ENCODE data around the gene FDX2. TPM values are rescaled to one million over a fixed set of nuclear protein-coding genes. Genes with fewer than 3 reads are reported as not detected.

FDX2 gene
- total and polyA plus RNA-seq, 2 experiments from 2014 or later, result 28.7 to 35.0 TPM

DNA sequence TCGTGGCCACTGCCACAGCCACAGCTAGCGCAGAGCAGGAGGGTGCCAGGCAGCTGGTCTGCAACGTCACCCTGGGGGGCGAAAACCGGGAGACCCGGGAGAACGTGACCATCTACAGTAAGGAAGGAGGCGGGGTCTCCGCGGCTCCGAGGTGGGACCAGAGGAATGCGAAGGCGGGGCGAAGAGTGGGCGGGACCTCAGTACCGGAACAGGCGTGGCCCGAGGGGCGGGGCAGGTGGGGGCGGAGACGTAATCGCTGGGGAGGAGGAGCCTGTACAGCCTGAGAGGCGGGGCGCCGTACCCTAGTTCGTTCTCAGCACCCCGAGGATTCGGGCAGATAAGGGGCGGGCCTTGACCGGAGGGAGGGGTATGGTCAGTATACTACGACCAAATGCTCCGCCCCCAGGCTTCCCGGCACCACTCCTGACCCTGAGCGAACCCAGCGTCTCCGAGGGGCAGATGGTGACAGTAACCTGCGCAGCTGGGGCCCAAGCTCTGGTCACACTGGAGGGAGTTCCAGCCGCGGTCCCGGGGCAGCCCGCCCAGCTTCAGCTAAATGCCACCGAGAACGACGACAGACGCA is 23.5 kb downstream of the FDX2 start (continued):
- TF ChIP-seq, protein P1, sequence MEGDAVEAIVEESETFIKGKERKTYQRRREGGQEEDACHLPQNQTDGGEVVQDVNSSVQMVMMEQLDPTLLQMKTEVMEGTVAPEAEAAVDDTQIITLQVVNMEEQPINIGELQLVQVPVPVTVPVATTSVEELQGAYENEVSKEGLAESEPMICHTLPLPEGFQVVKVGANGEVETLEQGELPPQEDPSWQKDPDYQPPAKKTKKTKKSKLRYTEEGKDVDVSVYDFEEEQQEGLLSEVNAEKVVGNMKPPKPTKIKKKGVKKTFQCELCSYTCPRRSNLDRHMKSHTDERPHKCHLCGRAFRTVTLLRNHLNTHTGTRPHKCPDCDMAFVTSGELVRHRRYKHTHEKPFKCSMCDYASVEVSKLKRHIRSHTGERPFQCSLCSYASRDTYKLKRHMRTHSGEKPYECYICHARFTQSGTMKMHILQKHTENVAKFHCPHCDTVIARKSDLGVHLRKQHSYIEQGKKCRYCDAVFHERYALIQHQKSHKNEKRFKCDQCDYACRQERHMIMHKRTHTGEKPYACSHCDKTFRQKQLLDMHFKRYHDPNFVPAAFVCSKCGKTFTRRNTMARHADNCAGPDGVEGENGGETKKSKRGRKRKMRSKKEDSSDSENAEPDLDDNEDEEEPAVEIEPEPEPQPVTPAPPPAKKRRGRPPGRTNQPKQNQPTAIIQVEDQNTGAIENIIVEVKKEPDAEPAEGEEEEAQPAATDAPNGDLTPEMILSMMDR (conservative IDR thresholded peaks at IDR 0.05; ENCODE audit: low read depth in 2 of 2), result no peak

GRCh38 chr19:10291554-10292205 is 24.1 kb downstream of the FDX2 start:
- H3K27ac ChIP-seq (ENCODE audit: low read depth), result no peak overlapping the region
- H4K20me1 ChIP-seq (replicated peaks; ENCODE audit: insufficient read depth), result no peaks in the 10 kb centered on the region; the same call in 1 of the 2 replicates

GRCh38 chr19:10290876-10291553 is 24.8 kb downstream of the FDX2 start:
- Mint-ChIP-seq H3K36me3 (ENCODE audit: low read depth) (no peaks in the 10 kb centered on the region), H3K9me3 (peaks cover 3% of the 10 kb centered on the region; the same call in 1 of the 3 replicates), H3K4me1 (peaks cover 38% of the 10 kb centered on the region), H3K4me3 (peak overlapping the region; percentile 77), H3K27me3 (ENCODE audit: insufficient read depth, low read depth, poor library complexity) (peaks cover 98% of the 10 kb centered on the region), H3K27ac (no peak overlapping the region)
- H3K9me2 ChIP-seq (ENCODE audit: insufficient read depth), result no peaks in the 10 kb centered on the region
- H4K20me1 ChIP-seq (replicated peaks; ENCODE audit: insufficient read depth), result no peaks in the 10 kb centered on the region; the same call in 1 of the 2 replicates
- peak overlapping the region; percentile 98 for H2AFZ ChIP-seq
- H3K27me3 ChIP-seq (ENCODE audit: insufficient read depth), result peaks cover 100% of the 10 kb centered on the region
- peak overlapping the region; percentile 94 for H3K4me2 ChIP-seq
- no peak overlapping the region for H3K27ac ChIP-seq (ENCODE audit: low read depth)
- peaks cover 24% of the 10 kb centered on the region for H3K4me1 ChIP-seq (ENCODE audit: insufficient read depth)
- H3K79me2 ChIP-seq (replicated peaks; ENCODE audit: insufficient read depth), result no peaks in the 10 kb centered on the region
- ATAC-seq (peak; percentile 3), DNase-seq (ENCODE audit: low spot score) (peak; percentile 76)
- no peaks in the 10 kb centered on the region for H3K36me3 ChIP-seq (ENCODE audit: insufficient read depth)
- H3F3A ChIP-seq (replicated peaks; ENCODE audit: low read depth), result peaks cover 24% of the 10 kb centered on the region; the same call in 1 of the 2 replicates
- peak overlapping the region; percentile 71 for H3K4me3 ChIP-seq
- no peak for TF ChIP-seq STAT1 (IDR thresholded peaks at IDR 0.05; ENCODE audit: unreplicated experiment)
- TF ChIP-seq, protein P2, sequence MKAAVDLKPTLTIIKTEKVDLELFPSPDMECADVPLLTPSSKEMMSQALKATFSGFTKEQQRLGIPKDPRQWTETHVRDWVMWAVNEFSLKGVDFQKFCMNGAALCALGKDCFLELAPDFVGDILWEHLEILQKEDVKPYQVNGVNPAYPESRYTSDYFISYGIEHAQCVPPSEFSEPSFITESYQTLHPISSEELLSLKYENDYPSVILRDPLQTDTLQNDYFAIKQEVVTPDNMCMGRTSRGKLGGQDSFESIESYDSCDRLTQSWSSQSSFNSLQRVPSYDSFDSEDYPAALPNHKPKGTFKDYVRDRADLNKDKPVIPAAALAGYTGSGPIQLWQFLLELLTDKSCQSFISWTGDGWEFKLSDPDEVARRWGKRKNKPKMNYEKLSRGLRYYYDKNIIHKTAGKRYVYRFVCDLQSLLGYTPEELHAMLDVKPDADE (IDR thresholded peaks at IDR 0.05), result no peak
- TF ChIP-seq POLR2AphosphoS5 (IDR thresholded peaks at IDR 0.05; ENCODE audit: low read depth), result no peak
- TF ChIP-seq ZNF462 (CRISPR knock-in tag; IDR thresholded peaks at IDR 0.05), result no peak

More at GRCh38 chr19:10291554-10292205, 24.1 kb downstream of the FDX2 start:
- peak overlapping the region; percentile 94 for H3K4me2 ChIP-seq
- peaks cover 3% of the 10 kb centered on the region; the same call in 1 of the 3 replicates for H3K9me3 Mint-ChIP-seq
- peaks cover 100% of the 10 kb centered on the region for H3K27me3 ChIP-seq (ENCODE audit: insufficient read depth)
- no peak overlapping the region for H3K27ac Mint-ChIP-seq
- peak; percentile 74 for TF ChIP-seq EZH2 (IDR thresholded peaks at IDR 0.05; ENCODE audit: low read depth, unreplicated experiment)
- TF ChIP-seq, protein P2 (IDR thresholded peaks at IDR 0.05), result no peak
- peaks cover 96% of the 10 kb centered on the region for H3K27me3 Mint-ChIP-seq (ENCODE audit: insufficient read depth, low read depth, poor library complexity)
- H3K79me2 ChIP-seq (replicated peaks; ENCODE audit: insufficient read depth), result no peaks in the 10 kb centered on the region
- no peaks in the 10 kb centered on the region for H3K9me2 ChIP-seq (ENCODE audit: insufficient read depth)
- peak overlapping the region; percentile 77 for H3K4me3 Mint-ChIP-seq
- peak overlapping the region; percentile 98 for H2AFZ ChIP-seq
- H3K36me3 Mint-ChIP-seq (ENCODE audit: low read depth), result no peaks in the 10 kb centered on the region
- DNase-seq (ENCODE audit: low spot score) (no peak), ATAC-seq (no peak)
- H3K4me1 ChIP-seq (ENCODE audit: insufficient read depth), result peaks cover 18% of the 10 kb centered on the region
- H3K4me1 Mint-ChIP-seq, result peaks cover 35% of the 10 kb centered on the region
- peak overlapping the region; percentile 71 for H3K4me3 ChIP-seq
- H3F3A ChIP-seq (replicated peaks; ENCODE audit: low read depth), result peaks cover 25% of the 10 kb centered on the region; the same call in 1 of the 2 replicates
- no peaks in the 10 kb centered on the region for H3K36me3 ChIP-seq (ENCODE audit: insufficient read depth)
